Activated CD8-positive, alpha-beta T cell treated with anti-CD3 and anti-CD28 coated beads for 36 hours (primary cell): ENCODE data around the gene TBC1D2B. TPM values are rescaled to one million over a fixed set of nuclear protein-coding genes. Genes with fewer than 3 reads are reported as not detected.

Experiments used
- ATAC-seq: fragments of 200-7000 bp; cut with Tn5 transposase; one replicate; pipeline ENCODE4 v1.10.0; 2021; ENCODE audit warnings: mild to moderate bottlenecking, moderate library complexity
- CTCF ChIA-PET: fragments of 350-600 bp; sonication (Branson Sonifier 250); formaldehyde crosslinking; loops from one replicate; lab custom pipeline; 2021; ENCODE audit warnings: antibody characterized with exemption; lab: Charles Lee
- POLR2A ChIA-PET: fragments of 350-600 bp; sonication (Branson Sonifier 250); formaldehyde crosslinking; loops from one replicate; lab custom pipeline; 2021; ENCODE audit warnings: antibody characterized with exemption; lab: Charles Lee
- DNase-seq: peaks from one replicate; pipeline ENCODE4 v3.0.0-alpha.2; 2020
- H3K27ac Mint-ChIP-seq: one replicate; pipeline ENCODE4 v1.8.0; 2021; ENCODE audit warnings: mild to moderate bottlenecking, mixed read lengths
- H3K27me3 Mint-ChIP-seq: one replicate; pipeline ENCODE4 v1.8.0; 2021; ENCODE audit warnings: mixed read lengths
- H3K36me3 Mint-ChIP-seq: one replicate; pipeline ENCODE4 v1.8.0; 2021; ENCODE audit warnings: low read depth, mixed read lengths
- H3K4me1 Mint-ChIP-seq: one replicate; pipeline ENCODE4 v1.8.0; 2021; ENCODE audit warnings: low read depth, mixed read lengths
- H3K4me3 Mint-ChIP-seq: one replicate; pipeline ENCODE4 v1.8.0; 2021; ENCODE audit warnings: mild to moderate bottlenecking, moderate library complexity, mixed read lengths
- H3K9me3 Mint-ChIP-seq: one replicate; pipeline ENCODE4 v1.8.0; 2021; ENCODE audit warnings: mixed read lengths
- intact Hi-C: fragments of 100-400 bp; cut with micrococcal nuclease; formaldehyde crosslinking; loops from one replicate; pipeline ENCODE4 v1.10.0; 2022
- total RNA-seq, 2 experiments: library from RNA; stranded (reverse); gene quantifications; one replicate each; pipeline ENCODE4 v1.2.3, GENCODE V29; 2021
- TF ChIP-seq, protein P1 (sequence below): fragments of 200-600 bp; IDR thresholded peaks from one replicate; pipeline ENCODE4 v1.8.0; 2022; ENCODE audit warnings: antibody characterized with exemption, mild to moderate bottlenecking

The TBC1D2B gene
- total RNA-seq, 2 experiments from 2014 or later = 62.9 to 65.7 TPM

DNA sequence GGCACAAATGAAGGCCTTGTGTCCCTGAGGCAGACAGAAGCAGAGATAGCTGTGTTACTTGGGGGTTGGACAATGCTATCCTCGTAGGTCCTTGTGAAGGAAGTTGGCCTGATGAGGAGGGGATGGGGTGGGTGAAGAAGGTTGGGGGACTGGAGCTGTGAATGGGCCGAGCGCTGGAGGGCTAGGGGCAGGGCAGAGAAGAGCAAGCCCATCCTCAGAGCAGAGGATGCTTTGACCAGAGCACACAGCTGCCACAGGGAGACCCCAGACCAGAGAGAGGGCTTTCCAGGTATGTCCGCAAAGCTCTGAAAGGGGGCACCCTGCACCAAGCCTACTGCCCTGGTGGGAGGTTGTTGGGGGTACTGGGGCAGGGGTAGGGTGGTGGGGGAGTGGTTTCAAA, 5.7 kb upstream of the TBC1D2B start:
- intact Hi-C loops = no loop called here
- no peak overlapping the region for H3K27ac Mint-ChIP-seq
- no peak overlapping the region for H3K4me3 Mint-ChIP-seq
- H3K36me3 Mint-ChIP-seq = no peaks in the 10 kb centered on the region
- ATAC-seq (no peak), DNase-seq (no peak)
- no peaks in the 10 kb centered on the region for H3K27me3 Mint-ChIP-seq
- ChIA-PET CTCF (interaction anchor here (1.3 to 3.2 kb wide), 2 partner anchors 10 to 25 kb away, joined by 3 to 15 read pairs; no protein-coding TSS in a partner anchor), POLR2A (interaction anchor here (1.1 to 1.4 kb wide), 3 partner anchors 8 to 32 kb away, joined by 3 read pairs; no protein-coding TSS in a partner anchor)
- no peaks in the 10 kb centered on the region for H3K9me3 Mint-ChIP-seq
- TF ChIP-seq, protein P1, sequence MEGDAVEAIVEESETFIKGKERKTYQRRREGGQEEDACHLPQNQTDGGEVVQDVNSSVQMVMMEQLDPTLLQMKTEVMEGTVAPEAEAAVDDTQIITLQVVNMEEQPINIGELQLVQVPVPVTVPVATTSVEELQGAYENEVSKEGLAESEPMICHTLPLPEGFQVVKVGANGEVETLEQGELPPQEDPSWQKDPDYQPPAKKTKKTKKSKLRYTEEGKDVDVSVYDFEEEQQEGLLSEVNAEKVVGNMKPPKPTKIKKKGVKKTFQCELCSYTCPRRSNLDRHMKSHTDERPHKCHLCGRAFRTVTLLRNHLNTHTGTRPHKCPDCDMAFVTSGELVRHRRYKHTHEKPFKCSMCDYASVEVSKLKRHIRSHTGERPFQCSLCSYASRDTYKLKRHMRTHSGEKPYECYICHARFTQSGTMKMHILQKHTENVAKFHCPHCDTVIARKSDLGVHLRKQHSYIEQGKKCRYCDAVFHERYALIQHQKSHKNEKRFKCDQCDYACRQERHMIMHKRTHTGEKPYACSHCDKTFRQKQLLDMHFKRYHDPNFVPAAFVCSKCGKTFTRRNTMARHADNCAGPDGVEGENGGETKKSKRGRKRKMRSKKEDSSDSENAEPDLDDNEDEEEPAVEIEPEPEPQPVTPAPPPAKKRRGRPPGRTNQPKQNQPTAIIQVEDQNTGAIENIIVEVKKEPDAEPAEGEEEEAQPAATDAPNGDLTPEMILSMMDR = no peak
- peaks cover 32% of the 10 kb centered on the region for H3K4me1 Mint-ChIP-seq

DNA sequence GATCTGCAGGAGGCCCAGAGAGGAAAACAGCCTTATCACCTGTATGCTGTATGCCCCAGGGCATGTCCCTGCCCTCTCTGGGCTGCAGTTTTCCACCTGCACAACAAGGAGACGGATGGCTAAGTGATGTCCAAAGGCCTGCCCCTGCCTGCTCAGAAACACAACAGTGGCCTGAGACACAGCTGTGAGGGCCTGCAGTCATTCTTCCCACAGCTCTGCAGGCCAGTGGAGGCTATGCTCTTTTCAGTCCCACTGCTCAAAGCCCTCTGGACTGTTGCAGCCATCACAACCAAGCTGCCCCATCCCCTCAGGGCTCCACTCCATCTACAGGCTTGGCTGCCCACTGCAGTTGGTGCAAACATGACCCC, 5.2 kb upstream of the TBC1D2B start:
- Mint-ChIP-seq H3K27me3 (no peaks in the 10 kb centered on the region), H3K4me1 (peaks cover 37% of the 10 kb centered on the region), H3K9me3 (no peaks in the 10 kb centered on the region), H3K4me3 (no peak overlapping the region), H3K36me3 (no peaks in the 10 kb centered on the region), H3K27ac (peak overlapping the region; percentile 62)
- POLR2A ChIA-PET = interaction anchor here (1.1 to 1.4 kb wide), 3 partner anchors 8 to 31 kb away, joined by 3 read pairs; no protein-coding TSS in a partner anchor
- TF ChIP-seq, protein P1 = no peak
- intact Hi-C loops = no loop called here
- CTCF ChIA-PET = interaction anchor here (3.2 kb wide), 1 partner anchor 26 kb away, joined by 15 read pairs; no protein-coding TSS in a partner anchor
- peak; percentile 1 for DNase-seq
- ATAC-seq = no peak

DNA sequence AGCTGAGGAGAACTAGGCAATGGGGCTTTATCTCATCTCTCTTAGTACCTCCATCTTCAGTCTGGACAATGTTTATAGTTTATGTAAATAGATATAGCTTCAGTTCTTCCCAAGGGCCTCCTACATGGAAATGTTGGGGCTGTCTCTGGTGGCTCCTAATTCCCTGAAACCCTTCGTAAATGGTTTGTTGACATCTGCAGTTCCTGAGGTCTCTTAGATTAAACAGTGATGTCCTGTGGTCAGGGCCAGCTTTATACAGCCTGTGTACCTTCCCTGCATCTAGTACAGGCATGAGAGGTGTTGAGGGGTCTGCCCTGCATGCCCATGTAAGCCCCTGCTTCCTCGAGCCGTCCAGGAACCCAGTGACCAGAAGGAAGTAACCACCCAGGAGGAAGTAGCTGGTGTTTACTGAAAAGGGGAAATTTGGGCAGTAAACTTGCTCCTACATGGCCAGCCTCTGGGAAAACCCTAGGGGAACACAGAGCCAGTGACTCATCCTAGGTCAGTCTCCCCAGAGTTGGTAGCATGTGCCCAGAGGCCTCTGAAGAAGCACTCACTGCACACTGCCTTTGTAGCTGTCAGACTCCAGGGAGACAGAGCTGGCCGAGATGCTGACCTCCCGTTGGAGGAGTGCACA, 4.7 kb upstream of the TBC1D2B start:
- Mint-ChIP-seq H3K4me1 (peaks cover 37% of the 10 kb centered on the region), H3K9me3 (no peaks in the 10 kb centered on the region), H3K27me3 (no peaks in the 10 kb centered on the region), H3K36me3 (no peaks in the 10 kb centered on the region), H3K4me3 (no peak overlapping the region), H3K27ac (peak overlapping the region; percentile 62)
- peak; percentile 13 for DNase-seq
- ChIA-PET POLR2A (interaction anchor here (1.2 to 1.4 kb wide), 2 partner anchors 9 to 31 kb away, joined by 3 read pairs; no protein-coding TSS in a partner anchor), CTCF (interaction anchor here (0.6 to 3.2 kb wide), 2 partner anchors 26 to 270 kb away, joined by 3 to 15 read pairs; no protein-coding TSS in a partner anchor)
- no peak for ATAC-seq
- intact Hi-C loops = no loop called here
- TF ChIP-seq, protein P1 = no peak

DNA sequence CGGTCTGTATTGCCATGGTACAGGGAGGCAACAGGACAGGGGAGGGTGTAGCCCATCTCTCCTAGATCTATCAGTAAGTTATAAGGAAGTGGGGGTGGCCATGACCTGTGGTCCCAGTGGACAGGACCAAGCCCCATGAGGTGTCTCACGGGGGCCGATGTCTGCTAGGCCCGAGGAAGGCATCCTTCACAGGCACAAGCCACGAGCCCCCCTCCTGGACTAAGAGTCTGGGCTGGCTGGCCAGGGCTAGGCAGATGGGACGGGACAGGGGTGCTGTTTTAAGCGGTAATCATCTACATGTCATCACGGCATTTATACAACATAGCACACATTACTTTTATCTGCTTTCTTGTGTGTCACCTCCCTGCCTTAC, 2.6 kb upstream of the TBC1D2B start:
- TF ChIP-seq, protein P1 = no peak
- peaks cover 7% of the 10 kb centered on the region for H3K36me3 Mint-ChIP-seq
- no peak for DNase-seq
- ChIA-PET CTCF (interaction anchor here (1.0 to 6.5 kb wide), 4 partner anchors 26 to 113 kb away, joined by 3 to 25 read pairs (median 8); no protein-coding TSS in a partner anchor), POLR2A (interaction anchor here (1.5 kb wide), 1 partner anchor 11 kb away, joined by 4 read pairs; no protein-coding TSS in a partner anchor)
- H3K27ac Mint-ChIP-seq = no peak overlapping the region
- no peak for ATAC-seq
- H3K4me3 Mint-ChIP-seq = no peak overlapping the region
- intact Hi-C loops = no loop called here
- H3K27me3 Mint-ChIP-seq = no peaks in the 10 kb centered on the region
- H3K4me1 Mint-ChIP-seq = peaks cover 37% of the 10 kb centered on the region
- H3K9me3 Mint-ChIP-seq = no peaks in the 10 kb centered on the region
